GM23338 (cell line): ENCODE data around the gene GABPA. TPM values are rescaled to one million over a fixed set of nuclear protein-coding genes. Genes with fewer than 3 reads are reported as not detected.
A peak's percentile ranks its signal among the peaks of the same experiment; 100 is the strongest.

Experiments used
- ATAC-seq: fragments of 200-7000 bp; cut with Tn5 transposase; 3 replicates; pipeline ENCODE4 v1.9.1; 2020
- DNase-seq: peaks from one replicate; pipeline ENCODE4 v3.0.0-alpha.2; 2015; ENCODE audit warnings: low spot score
- H2AFZ ChIP-seq: fragments of 200-600 bp; sonication (generic); 2 replicates; pipeline ENCODE4 v1.8.0; 2016; ENCODE audit warnings: antibody characterized with exemption, mild to moderate bottlenecking, moderate library complexity
- H3F3A ChIP-seq: fragments of 200-600 bp; sonication (generic); replicated peaks from 2 replicates; pipeline ENCODE4 v1.8.0; 2017; ENCODE audit warnings: antibody characterized with exemption, mixed run types, low read depth
- H3K27ac ChIP-seq: fragments of 200-600 bp; sonication (generic); 2 replicates; pipeline ENCODE4 v1.6.1; 2016; ENCODE audit warnings: low read depth
- H3K27me3 ChIP-seq: fragments of 200-600 bp; sonication (generic); 2 replicates; pipeline ENCODE4 v1.8.0; 2016; ENCODE audit warnings: mild to moderate bottlenecking, mixed run types, moderate library complexity; ENCODE audit not compliant: insufficient read depth
- H3K36me3 ChIP-seq: fragments of 200-600 bp; sonication (generic); 2 replicates; pipeline ENCODE4 v1.8.0; 2016; ENCODE audit warnings: mild to moderate bottlenecking; ENCODE audit not compliant: insufficient read depth
- H3K4me1 ChIP-seq: fragments of 200-600 bp; sonication (generic); 2 replicates; pipeline ENCODE4 v1.8.0; 2016; ENCODE audit warnings: mild to moderate bottlenecking, moderate library complexity; ENCODE audit not compliant: insufficient read depth
- H3K4me2 ChIP-seq: fragments of 200-600 bp; sonication (generic); 2 replicates; pipeline ENCODE4 v1.7.1; 2017; ENCODE audit warnings: mixed run types
- H3K4me3 ChIP-seq: fragments of 200-600 bp; sonication (generic); 2 replicates; pipeline ENCODE4 v1.6.1; 2016; ENCODE audit warnings: mixed run types
- H3K79me2 ChIP-seq: fragments of 200-600 bp; sonication (generic); replicated peaks from 2 replicates; pipeline ENCODE4 v1.8.0; 2017; ENCODE audit warnings: mild to moderate bottlenecking; ENCODE audit not compliant: insufficient read depth
- H3K9me2 ChIP-seq: fragments of 200-600 bp; sonication (generic); 2 replicates; pipeline ENCODE4 v1.8.0; 2017; ENCODE audit not compliant: insufficient read depth
- H4K20me1 ChIP-seq: fragments of 200-600 bp; sonication (generic); replicated peaks from 2 replicates; pipeline ENCODE4 v1.8.0; 2017; ENCODE audit warnings: mild to moderate bottlenecking; ENCODE audit not compliant: insufficient read depth
- H3K27ac Mint-ChIP-seq: 2 replicates; pipeline ENCODE4 v1.8.0; 2020; ENCODE audit warnings: inconsistent platforms, mild to moderate bottlenecking, moderate library complexity, mixed read lengths
- H3K27me3 Mint-ChIP-seq: 3 replicates; pipeline ENCODE4 v1.8.0; 2022; ENCODE audit warnings: low read depth, mild to moderate bottlenecking, moderate library complexity, mixed read lengths, inconsistent platforms; ENCODE audit not compliant: insufficient read depth, poor library complexity
- H3K36me3 Mint-ChIP-seq: 3 replicates; pipeline ENCODE4 v1.8.0; 2021; ENCODE audit warnings: low read depth, mild to moderate bottlenecking, inconsistent platforms, moderate library complexity, mixed read lengths
- H3K4me1 Mint-ChIP-seq: 3 replicates; pipeline ENCODE4 v1.8.0; 2020; ENCODE audit warnings: mild to moderate bottlenecking, inconsistent platforms, mixed read lengths
- H3K4me3 Mint-ChIP-seq: 3 replicates; pipeline ENCODE4 v1.8.0; 2021; ENCODE audit warnings: moderate library complexity, mild to moderate bottlenecking, inconsistent platforms, mixed read lengths
- H3K9me3 Mint-ChIP-seq: 3 replicates; pipeline ENCODE4 v1.8.0; 2020; ENCODE audit warnings: moderate library complexity, mild to moderate bottlenecking, inconsistent platforms, mixed read lengths
- EZH2 ChIP-seq: fragments of 200-600 bp; sonication (generic); IDR thresholded peaks from one replicate; pipeline ENCODE4 v1.8.0; 2017; ENCODE audit warnings: antibody characterized with exemption, mild to moderate bottlenecking, low read depth; ENCODE audit not compliant: unreplicated experiment
- EZH2phosphoT487 ChIP-seq: fragments of 200-600 bp; sonication (generic); IDR thresholded peaks from one replicate; pipeline ENCODE4 v1.8.1; 2018; ENCODE audit warnings: antibody characterized with exemption; ENCODE audit not compliant: unreplicated experiment
- NANOG ChIP-seq: IDR thresholded peaks from 2 replicates; pipeline ENCODE4 v1.6.1; 2016; ENCODE audit warnings: antibody characterized with exemption, borderline replicate concordance
- POLR2AphosphoS5 ChIP-seq: IDR thresholded peaks from 2 replicates; pipeline ENCODE4 v1.6.1; 2016; ENCODE audit warnings: antibody characterized with exemption, low read depth
- STAT1 ChIP-seq: IDR thresholded peaks from one replicate; pipeline ENCODE4 v1.6.1; 2016; ENCODE audit warnings: antibody characterized with exemption; ENCODE audit not compliant: unreplicated experiment
- polyA plus RNA-seq: library from polyadenylated mRNA; unstranded; fragments of >200 nt; fragmentation: Nextera tagmentation; extraction: Ambion mirVana; gene quantifications from 2 replicates; pipeline ENCODE4 v1.2.1, GENCODE V29; 2016
- total RNA-seq: library from RNA; depleted of rRNA; stranded (reverse); fragments of >200 nt; shearing (Covaris generic); gene quantifications from 2 replicates; pipeline ENCODE4 v1.2.3, GENCODE V29; 2014
- TF ChIP-seq, protein P1 (sequence below): fragments of 250-450 bp; sonication (Bioruptor Pico); IDR thresholded peaks from 2 replicates; pipeline ENCODE4 v1.5.0; 2020; ENCODE audit warnings: mild to moderate bottlenecking, moderate library complexity
- TF ChIP-seq, protein P2 (sequence below): IDR thresholded peaks from 2 replicates; pipeline ENCODE4 v1.6.1; 2016; ENCODE audit warnings: antibody characterized with exemption
- TF ChIP-seq, protein P3 (sequence below), 2 experiments: fragments of 200-600 bp in 1 of 2; sonication (generic) in 1 of 2; conservative IDR thresholded peaks; 2 replicates each; pipeline versions ENCODE4 v1.5.1 to v1.6.1; 2016 to 2017; ENCODE audit warnings: antibody characterized with exemption in 2 of 2, low read depth in 2 of 2, mild to moderate bottlenecking in 2 of 2, moderate library complexity in 1 of 2

Gene GABPA
- total and polyA plus RNA-seq, 2 experiments from 2014 or later = 8.5 to 28.6 TPM

- H3K4me1 Mint-ChIP-seq = peaks cover 2% of the 10 kb centered on the region; the same call in 1 of the 3 replicates
- no peak overlapping the region for H3K4me3 ChIP-seq
- no peak overlapping the region for H3K27ac Mint-ChIP-seq
- H3K27me3 ChIP-seq = no peaks in the 10 kb centered on the region
- no peaks in the 10 kb centered on the region for H3K4me1 ChIP-seq
- no peaks in the 10 kb centered on the region for H3K36me3 Mint-ChIP-seq
- no peak overlapping the region for H2AFZ ChIP-seq
- DNase-seq (peak; percentile 58), ATAC-seq (no peak)
- H3K4me2 ChIP-seq = no peak overlapping the region
- H3K27me3 Mint-ChIP-seq = no peaks in the 10 kb centered on the region
- H3K27ac ChIP-seq = no peak overlapping the region
- H4K20me1 ChIP-seq = no peaks in the 10 kb centered on the region
- no peaks in the 10 kb centered on the region for H3K79me2 ChIP-seq
- H3K4me3 Mint-ChIP-seq = no peak overlapping the region
- H3K9me3 Mint-ChIP-seq = no peaks in the 10 kb centered on the region
- H3K9me2 ChIP-seq = no peaks in the 10 kb centered on the region
- H3K36me3 ChIP-seq = no peaks in the 10 kb centered on the region
- no peaks in the 10 kb centered on the region for H3F3A ChIP-seq
- TF ChIP-seq, protein P1, sequence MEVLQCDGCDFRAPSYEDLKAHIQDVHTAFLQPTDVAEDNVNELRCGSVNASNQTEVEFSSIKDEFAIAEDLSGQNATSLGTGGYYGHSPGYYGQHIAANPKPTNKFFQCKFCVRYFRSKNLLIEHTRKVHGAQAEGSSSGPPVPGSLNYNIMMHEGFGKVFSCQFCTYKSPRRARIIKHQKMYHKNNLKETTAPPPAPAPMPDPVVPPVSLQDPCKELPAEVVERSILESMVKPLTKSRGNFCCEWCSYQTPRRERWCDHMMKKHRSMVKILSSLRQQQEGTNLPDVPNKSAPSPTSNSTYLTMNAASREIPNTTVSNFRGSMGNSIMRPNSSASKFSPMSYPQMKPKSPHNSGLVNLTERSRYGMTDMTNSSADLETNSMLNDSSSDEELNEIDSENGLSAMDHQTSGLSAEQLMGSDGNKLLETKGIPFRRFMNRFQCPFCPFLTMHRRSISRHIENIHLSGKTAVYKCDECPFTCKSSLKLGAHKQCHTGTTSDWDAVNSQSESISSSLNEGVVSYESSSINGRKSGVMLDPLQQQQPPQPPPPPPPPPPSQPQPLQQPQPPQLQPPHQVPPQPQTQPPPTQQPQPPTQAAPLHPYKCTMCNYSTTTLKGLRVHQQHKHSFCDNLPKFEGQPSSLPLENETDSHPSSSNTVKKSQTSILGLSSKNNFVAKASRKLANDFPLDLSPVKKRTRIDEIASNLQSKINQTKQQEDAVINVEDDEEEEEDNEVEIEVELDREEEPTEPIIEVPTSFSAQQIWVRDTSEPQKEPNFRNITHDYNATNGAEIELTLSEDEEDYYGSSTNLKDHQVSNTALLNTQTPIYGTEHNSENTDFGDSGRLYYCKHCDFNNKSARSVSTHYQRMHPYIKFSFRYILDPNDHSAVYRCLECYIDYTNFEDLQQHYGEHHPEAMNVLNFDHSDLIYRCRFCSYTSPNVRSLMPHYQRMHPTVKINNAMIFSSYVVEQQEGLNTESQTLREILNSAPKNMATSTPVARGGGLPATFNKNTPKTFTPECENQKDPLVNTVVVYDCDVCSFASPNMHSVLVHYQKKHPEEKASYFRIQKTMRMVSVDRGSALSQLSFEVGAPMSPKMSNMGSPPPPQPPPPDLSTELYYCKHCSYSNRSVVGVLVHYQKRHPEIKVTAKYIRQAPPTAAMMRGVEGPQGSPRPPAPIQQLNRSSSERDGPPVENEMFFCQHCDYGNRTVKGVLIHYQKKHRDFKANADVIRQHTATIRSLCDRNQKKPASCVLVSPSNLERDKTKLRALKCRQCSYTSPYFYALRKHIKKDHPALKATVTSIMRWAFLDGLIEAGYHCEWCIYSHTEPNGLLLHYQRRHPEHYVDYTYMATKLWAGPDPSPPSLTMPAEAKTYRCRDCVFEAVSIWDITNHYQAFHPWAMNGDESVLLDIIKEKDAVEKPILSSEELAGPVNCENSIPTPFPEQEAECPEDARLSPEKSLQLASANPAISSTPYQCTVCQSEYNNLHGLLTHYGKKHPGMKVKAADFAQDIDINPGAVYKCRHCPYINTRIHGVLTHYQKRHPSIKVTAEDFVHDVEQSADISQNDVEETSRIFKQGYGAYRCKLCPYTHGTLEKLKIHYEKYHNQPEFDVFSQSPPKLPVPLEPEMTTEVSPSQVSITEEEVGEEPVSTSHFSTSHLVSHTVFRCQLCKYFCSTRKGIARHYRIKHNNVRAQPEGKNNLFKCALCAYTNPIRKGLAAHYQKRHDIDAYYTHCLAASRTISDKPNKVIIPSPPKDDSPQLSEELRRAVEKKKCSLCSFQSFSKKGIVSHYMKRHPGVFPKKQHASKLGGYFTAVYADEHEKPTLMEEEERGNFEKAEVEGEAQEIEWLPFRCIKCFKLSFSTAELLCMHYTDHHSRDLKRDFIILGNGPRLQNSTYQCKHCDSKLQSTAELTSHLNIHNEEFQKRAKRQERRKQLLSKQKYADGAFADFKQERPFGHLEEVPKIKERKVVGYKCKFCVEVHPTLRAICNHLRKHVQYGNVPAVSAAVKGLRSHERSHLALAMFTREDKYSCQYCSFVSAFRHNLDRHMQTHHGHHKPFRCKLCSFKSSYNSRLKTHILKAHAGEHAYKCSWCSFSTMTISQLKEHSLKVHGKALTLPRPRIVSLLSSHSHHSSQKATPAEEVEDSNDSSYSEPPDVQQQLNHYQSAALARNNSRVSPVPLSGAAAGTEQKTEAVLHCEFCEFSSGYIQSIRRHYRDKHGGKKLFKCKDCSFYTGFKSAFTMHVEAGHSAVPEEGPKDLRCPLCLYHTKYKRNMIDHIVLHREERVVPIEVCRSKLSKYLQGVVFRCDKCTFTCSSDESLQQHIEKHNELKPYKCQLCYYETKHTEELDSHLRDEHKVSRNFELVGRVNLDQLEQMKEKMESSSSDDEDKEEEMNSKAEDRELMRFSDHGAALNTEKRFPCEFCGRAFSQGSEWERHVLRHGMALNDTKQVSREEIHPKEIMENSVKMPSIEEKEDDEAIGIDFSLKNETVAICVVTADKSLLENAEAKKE (CRISPR knock-in tag) = no peak
- no peak for TF ChIP-seq EZH2
- no peak for TF ChIP-seq STAT1
- TF ChIP-seq EZH2phosphoT487 = no peak
- TF ChIP-seq, protein P2, sequence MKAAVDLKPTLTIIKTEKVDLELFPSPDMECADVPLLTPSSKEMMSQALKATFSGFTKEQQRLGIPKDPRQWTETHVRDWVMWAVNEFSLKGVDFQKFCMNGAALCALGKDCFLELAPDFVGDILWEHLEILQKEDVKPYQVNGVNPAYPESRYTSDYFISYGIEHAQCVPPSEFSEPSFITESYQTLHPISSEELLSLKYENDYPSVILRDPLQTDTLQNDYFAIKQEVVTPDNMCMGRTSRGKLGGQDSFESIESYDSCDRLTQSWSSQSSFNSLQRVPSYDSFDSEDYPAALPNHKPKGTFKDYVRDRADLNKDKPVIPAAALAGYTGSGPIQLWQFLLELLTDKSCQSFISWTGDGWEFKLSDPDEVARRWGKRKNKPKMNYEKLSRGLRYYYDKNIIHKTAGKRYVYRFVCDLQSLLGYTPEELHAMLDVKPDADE = no peak
- TF ChIP-seq, protein P3, sequence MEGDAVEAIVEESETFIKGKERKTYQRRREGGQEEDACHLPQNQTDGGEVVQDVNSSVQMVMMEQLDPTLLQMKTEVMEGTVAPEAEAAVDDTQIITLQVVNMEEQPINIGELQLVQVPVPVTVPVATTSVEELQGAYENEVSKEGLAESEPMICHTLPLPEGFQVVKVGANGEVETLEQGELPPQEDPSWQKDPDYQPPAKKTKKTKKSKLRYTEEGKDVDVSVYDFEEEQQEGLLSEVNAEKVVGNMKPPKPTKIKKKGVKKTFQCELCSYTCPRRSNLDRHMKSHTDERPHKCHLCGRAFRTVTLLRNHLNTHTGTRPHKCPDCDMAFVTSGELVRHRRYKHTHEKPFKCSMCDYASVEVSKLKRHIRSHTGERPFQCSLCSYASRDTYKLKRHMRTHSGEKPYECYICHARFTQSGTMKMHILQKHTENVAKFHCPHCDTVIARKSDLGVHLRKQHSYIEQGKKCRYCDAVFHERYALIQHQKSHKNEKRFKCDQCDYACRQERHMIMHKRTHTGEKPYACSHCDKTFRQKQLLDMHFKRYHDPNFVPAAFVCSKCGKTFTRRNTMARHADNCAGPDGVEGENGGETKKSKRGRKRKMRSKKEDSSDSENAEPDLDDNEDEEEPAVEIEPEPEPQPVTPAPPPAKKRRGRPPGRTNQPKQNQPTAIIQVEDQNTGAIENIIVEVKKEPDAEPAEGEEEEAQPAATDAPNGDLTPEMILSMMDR (conservative IDR thresholded peaks at IDR 0.05; ENCODE audit: low read depth in 2 of 2) = peak; percentile 52 to 87
- TF ChIP-seq POLR2AphosphoS5 = no peak
- no peak for TF ChIP-seq NANOG
These were observed 26.2 kb upstream of the GABPA start for GRCh38 chr21:25708467-25709065.
